Esophagus muscularis mucosa (tissue), 4 donors: ENCODE results near the gene ADK. TPM values are rescaled to one million over a fixed set of nuclear protein-coding genes. Genes with fewer than 3 reads are reported as not detected.

Experiments
- DNase-seq: peaks from one replicate; pipeline ENCODE4 v3.0.0-alpha.2; 2017; ENCODE audit errors: extremely low spot score
- H3K27ac ChIP-seq, 4 donors: fragments of 200-600 bp; sonication (generic); replicated peaks in 1 of 4; 1 replicate in 3 of 4; 2 replicates in 1 of 4; pipeline ENCODE4 v1.5.1; 2016 to 2019; ENCODE audit warnings: mild to moderate bottlenecking in 1 of 4
- H3K27me3 ChIP-seq, 4 donors: fragments of 200-600 bp; sonication (generic); one replicate each; pipeline versions ENCODE4 v1.5.1 to v1.6.0; 2016 to 2019
- H3K36me3 ChIP-seq, 4 donors: fragments of 200-600 bp; sonication (generic); one replicate each; pipeline ENCODE4 v1.5.1; 2016 to 2019
- H3K4me1 ChIP-seq, 4 donors: fragments of 200-600 bp; sonication (generic); one replicate each; pipeline ENCODE4 v1.5.1; 2016 to 2019
- H3K4me3 ChIP-seq, 4 donors: fragments of 200-600 bp; sonication (generic); 1 replicate in 2 of 4; 2 replicates in 2 of 4; pipeline ENCODE4 v1.5.1; 2016 to 2019; ENCODE audit warnings: mild to moderate bottlenecking in 4 of 4, moderate library complexity in 1 of 4
- H3K9me3 ChIP-seq, 4 donors: fragments of 200-600 bp; sonication (generic); 1 replicate in 3 of 4; 2 replicates in 1 of 4; pipeline ENCODE4 v1.5.1; 2016 to 2019
- CTCF ChIP-seq, 3 experiments: fragments of 200-600 bp in 2 of 3; fragments of 450-650 bp in 1 of 3; sonication (generic) in 2 of 3; IDR thresholded peaks; one replicate each; pipeline ENCODE4 v1.5.1; 2017 to 2019; ENCODE audit warnings: antibody characterized with exemption in 3 of 3, mild to moderate bottlenecking in 2 of 3, moderate library complexity in 1 of 3
- EP300 ChIP-seq: sonication (generic); formaldehyde crosslinking; IDR thresholded peaks from one replicate; pipeline ENCODE4 v1.6.1; 2017; ENCODE audit warnings: antibody characterized with exemption
- POLR2A ChIP-seq: fragments of 450-650 bp; IDR thresholded peaks from one replicate; pipeline ENCODE4 v1.6.1; 2017; ENCODE audit warnings: antibody characterized with exemption, moderate library complexity, mild to moderate bottlenecking, low read depth
- POLR2AphosphoS5 ChIP-seq, 2 donors: sonication (generic); formaldehyde crosslinking; IDR thresholded peaks; one replicate each; pipeline ENCODE4 v1.6.1; 2017; ENCODE audit warnings: antibody characterized with exemption in 2 of 2
- WGBS: methylation state at CpG from one replicate; pipeline ENCODE4 v1.1.5; 2018; 5-methylcytosine and 5-hydroxymethylcytosine counted together
- intact Hi-C: fragments of 100-400 bp; cut with DNase I; formaldehyde crosslinking; loops from one replicate; pipeline ENCODE4 v1.15.1; 2023
- total RNA-seq, 4 donors: library from RNA; depleted of rRNA; stranded (reverse); fragments of >200 nt; gene quantifications; one replicate each; pipeline versions ENCODE4 v1.1.0 to v1.2.1, GENCODE V29; 2016

Gene ADK
- total RNA-seq, 4 donors from 2014 or later = 20.2 to 23.3 (median 21.2) TPM

GRCh38 chr10:74651565-74651964 is 500.5 kb downstream of the ADK start:
- H3K9me3 ChIP-seq = no peaks in the 10 kb centered on the region
- no peaks in the 10 kb centered on the region for H3K36me3 ChIP-seq
- H3K4me3 ChIP-seq = no peak overlapping the region
- no peaks in the 10 kb centered on the region for H3K4me1 ChIP-seq
- no peak overlapping the region for H3K27ac ChIP-seq
- TF ChIP-seq EP300 (no peak), CTCF (IDR thresholded peaks at IDR 0.05) (no peak), POLR2AphosphoS5 (IDR thresholded peaks at IDR 0.05) (no peak), POLR2A (no peak)
- intact Hi-C loops = no loop called here
- DNase-seq = no peak
- H3K27me3 ChIP-seq = no peaks in the 10 kb centered on the region

GRCh38 chr10:74652664-74653063 is 501.6 kb downstream of the ADK start:
- Histone ChIP-seq H3K9me3 (no peaks in the 10 kb centered on the region), H3K4me1 (no peaks in the 10 kb centered on the region), H3K4me3 (no peak overlapping the region), H3K27ac (no peak overlapping the region), H3K27me3 (no peaks in the 10 kb centered on the region), H3K36me3 (no peaks in the 10 kb centered on the region)
- intact Hi-C loops = no loop called here
- no peak for DNase-seq
- TF ChIP-seq POLR2A (no peak), CTCF (IDR thresholded peaks at IDR 0.05) (no peak), POLR2AphosphoS5 (IDR thresholded peaks at IDR 0.05) (no peak), EP300 (no peak)
- 98% methylated on average over 7 of the region's 7 CpGs for WGBS

- TF ChIP-seq POLR2AphosphoS5 (IDR thresholded peaks at IDR 0.05) (no peak), EP300 (no peak), POLR2A (no peak), CTCF (IDR thresholded peaks at IDR 0.05) (no peak)
- DNase-seq = no peak
- Histone ChIP-seq H3K4me3 (no peak overlapping the region), H3K27me3 (no peaks in the 10 kb centered on the region), H3K27ac (no peak overlapping the region), H3K4me1 (no peaks in the 10 kb centered on the region), H3K36me3 (no peaks in the 10 kb centered on the region), H3K9me3 (no peaks in the 10 kb centered on the region)
- intact Hi-C loops = no loop called here
- WGBS = 96% methylated on average over 5 of the region's 5 CpGs
These were observed 507.5 kb downstream of the ADK start for GRCh38 chr10:74658511-74658910.

- no peak for DNase-seq
- intact Hi-C loops = no loop called here
- WGBS = 96% methylated on average over 3 of the region's 3 CpGs
- Histone ChIP-seq H3K4me3 (no peak overlapping the region), H3K36me3 (no peaks in the 10 kb centered on the region), H3K9me3 (no peaks in the 10 kb centered on the region), H3K4me1 (no peaks in the 10 kb centered on the region), H3K27me3 (no peaks in the 10 kb centered on the region), H3K27ac (no peak overlapping the region)
- TF ChIP-seq EP300 = no peak
- no peak for TF ChIP-seq CTCF (IDR thresholded peaks at IDR 0.05)
- TF ChIP-seq POLR2A = no peak
- TF ChIP-seq POLR2AphosphoS5 (IDR thresholded peaks at IDR 0.05) = no peak
These were observed 511.6 kb downstream of the ADK start for GRCh38 chr10:74662635-74663034.

GRCh38 chr10:74669210-74669609 is 518.2 kb downstream of the ADK start:
- Histone ChIP-seq H3K27ac (no peak overlapping the region), H3K36me3 (peaks cover 0 to 12% (median 0%) of the 10 kb centered on the region in 4 donors), H3K27me3 (no peaks in the 10 kb centered on the region), H3K4me1 (peaks cover 0 to 10% (median 0%) of the 10 kb centered on the region in 4 donors), H3K4me3 (no peak overlapping the region), H3K9me3 (no peaks in the 10 kb centered on the region)
- DNase-seq = no peak
- TF ChIP-seq EP300 (no peak), POLR2AphosphoS5 (IDR thresholded peaks at IDR 0.05) (no peak), POLR2A (no peak), CTCF (IDR thresholded peaks at IDR 0.05) (no peak)
- intact Hi-C loops = no loop called here
- WGBS = 61% methylated on average over 3 of the region's 3 CpGs
